ENCODE data around the gene TMEM92. TPM values are rescaled to one million over a fixed set of nuclear protein-coding genes. Genes with fewer than 3 reads are reported as not detected.

Gene TMEM92
- total and polyA plus RNA-seq, 5 donors from 2014 or later = not detected

DNA sequence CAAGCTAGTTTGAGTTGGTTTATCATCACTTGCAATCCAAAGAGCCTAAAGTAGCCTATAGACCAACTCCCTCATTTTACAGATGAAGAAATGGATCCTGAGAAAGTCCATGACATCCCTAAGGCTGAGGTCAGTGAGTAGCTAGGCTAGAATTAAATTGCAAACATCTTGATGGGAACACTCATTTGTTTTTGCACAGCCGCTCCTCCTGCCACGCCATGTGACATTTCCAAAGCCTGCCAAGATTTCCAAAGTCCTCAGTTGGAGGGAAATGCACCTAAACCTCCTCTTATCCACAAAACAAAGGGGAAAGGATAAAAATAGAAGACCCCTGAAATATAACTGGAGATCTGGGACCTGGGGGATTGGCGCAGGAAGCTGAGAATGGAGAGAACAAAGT, 15.0 kb downstream of the TMEM92 start:
- Histone ChIP-seq H3K27ac (ENCODE audit: insufficient read depth, low read length, poor library complexity, severe bottlenecking) (no peak overlapping the region), H3K36me3 (ENCODE audit: control insufficient read depth, insufficient read depth, low read length) (no peaks in the 10 kb centered on the region), H3K4me1 (ENCODE audit: control insufficient read depth, insufficient read depth, low read length, poor library complexity, severe bottlenecking) (no peaks in the 10 kb centered on the region), H3K27me3 (ENCODE audit: control insufficient read depth, insufficient read depth, low read length) (peaks cover 11% of the 10 kb centered on the region), H3K9me3 (ENCODE audit: control insufficient read depth in 2 of 2, low read length in 2 of 2) (no peaks in the 10 kb centered on the region), H3K4me3 (ENCODE audit: low read depth, low read length) (no peak overlapping the region)
- Mint-ChIP-seq H3K27me3 (peaks cover 60% of the 10 kb centered on the region), H3K36me3 (no peaks in the 10 kb centered on the region), H3K4me3 (no peak overlapping the region), H3K27ac (no peak overlapping the region), H3K9me3 (no peaks in the 10 kb centered on the region), H3K4me1 (peaks cover 0 to 5% (median 0%) of the 10 kb centered on the region in 4 donors)
- DNase-seq = no peak
- ATAC-seq (ENCODE audit: low read depth in 2 of 2) = no peak

DNA sequence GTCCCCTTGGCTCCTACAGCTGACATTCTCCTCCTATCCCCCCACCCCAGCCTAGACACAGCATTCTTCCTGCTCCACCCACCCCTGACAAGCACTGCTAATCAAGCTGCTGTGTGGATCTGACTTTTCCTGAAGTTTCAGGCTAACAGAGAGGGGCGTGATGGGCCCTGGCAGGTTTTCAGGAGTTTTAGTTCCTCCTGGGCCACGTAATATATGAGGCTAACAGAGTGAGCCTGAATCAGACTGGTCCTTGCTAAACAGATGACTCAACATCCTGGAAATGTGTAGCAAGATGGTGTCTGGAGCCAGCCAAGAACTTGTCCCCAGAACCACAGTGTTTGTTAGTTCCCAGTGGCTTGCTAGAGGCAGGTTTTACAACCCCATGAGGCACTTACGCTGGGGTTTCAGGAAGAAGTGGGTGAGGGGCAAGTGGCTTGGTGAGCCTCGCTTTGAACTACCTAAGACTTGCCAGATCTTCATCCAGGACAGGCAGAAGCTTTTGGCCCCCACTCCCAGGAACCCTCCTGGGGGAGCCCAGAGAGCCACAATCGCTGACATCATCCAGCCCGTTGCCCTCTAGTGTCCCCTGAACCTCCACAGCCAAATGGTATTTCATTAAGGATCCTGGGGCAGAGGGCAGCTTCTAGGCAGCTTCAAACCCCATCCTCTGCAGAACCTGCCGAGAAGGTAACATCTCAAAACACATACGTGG, 15.9 kb downstream of the TMEM92 start:
- no peak overlapping the region for H3K4me3 Mint-ChIP-seq

DNA sequence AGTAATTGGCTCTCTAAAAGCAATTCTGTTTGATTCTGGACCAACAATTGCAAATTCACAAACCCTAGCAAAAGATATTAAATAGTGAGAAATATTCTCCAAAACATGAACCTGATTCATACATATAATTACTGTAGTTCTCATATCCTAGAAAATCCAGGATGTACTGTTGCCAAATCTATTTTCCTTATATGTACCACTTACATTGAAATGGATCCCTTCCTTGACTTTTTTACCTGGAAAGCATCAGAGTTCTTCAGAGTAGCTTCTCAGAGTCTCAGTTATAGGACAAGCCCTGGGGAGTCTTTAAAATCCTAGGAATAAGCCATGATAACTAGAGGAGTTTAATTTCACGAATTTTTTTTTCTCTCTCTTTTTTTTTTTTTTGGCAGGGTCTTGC, 16.7 kb downstream of the TMEM92 start:
- Mint-ChIP-seq H3K4me3 (no peak overlapping the region), H3K36me3 (no peaks in the 10 kb centered on the region), H3K27ac (no peak overlapping the region), H3K9me3 (no peaks in the 10 kb centered on the region), H3K27me3 (peaks cover 60% of the 10 kb centered on the region), H3K4me1 (peaks cover 0 to 4% (median 0%) of the 10 kb centered on the region in 4 donors)
- no peaks in the 10 kb centered on the region for H3K9me3 ChIP-seq (ENCODE audit: control insufficient read depth in 2 of 2, low read length in 2 of 2)
- H3K4me1 ChIP-seq (ENCODE audit: control insufficient read depth, insufficient read depth, low read length, poor library complexity, severe bottlenecking) = no peaks in the 10 kb centered on the region
- H3K4me3 ChIP-seq (ENCODE audit: low read depth, low read length) = no peak overlapping the region
- no peak for ATAC-seq (ENCODE audit: low read depth in 2 of 2)
- no peak overlapping the region for H3K27ac ChIP-seq (ENCODE audit: insufficient read depth, low read length, poor library complexity, severe bottlenecking)
- no peaks in the 10 kb centered on the region for H3K36me3 ChIP-seq (ENCODE audit: control insufficient read depth, insufficient read depth, low read length)
- DNase-seq = no peak
- H3K27me3 ChIP-seq (ENCODE audit: control insufficient read depth, insufficient read depth, low read length) = peaks cover 11% of the 10 kb centered on the region

More for the DNA sequence above, 15.9 kb downstream of the TMEM92 start:
- no peaks in the 10 kb centered on the region for H3K36me3 ChIP-seq (ENCODE audit: control insufficient read depth, insufficient read depth, low read length)
- H3K4me3 ChIP-seq (ENCODE audit: low read depth, low read length) = no peak overlapping the region
- no peaks in the 10 kb centered on the region for H3K36me3 Mint-ChIP-seq
- H3K9me3 Mint-ChIP-seq = no peaks in the 10 kb centered on the region
- DNase-seq = peak in 1 of 3 donors; percentile 8
- peak; percentile 24 to 53 for ATAC-seq (ENCODE audit: low read depth in 2 of 2)
- peaks cover 0 to 5% (median 0%) of the 10 kb centered on the region in 4 donors for H3K4me1 Mint-ChIP-seq
- peaks cover 11% of the 10 kb centered on the region for H3K27me3 ChIP-seq (ENCODE audit: control insufficient read depth, insufficient read depth, low read length)
- peaks cover 54% of the 10 kb centered on the region for H3K27me3 Mint-ChIP-seq
- H3K4me1 ChIP-seq (ENCODE audit: control insufficient read depth, insufficient read depth, low read length, poor library complexity, severe bottlenecking) = no peaks in the 10 kb centered on the region
- H3K9me3 ChIP-seq (ENCODE audit: control insufficient read depth in 2 of 2, low read length in 2 of 2) = no peaks in the 10 kb centered on the region
- no peak overlapping the region for H3K27ac ChIP-seq (ENCODE audit: insufficient read depth, low read length, poor library complexity, severe bottlenecking)
- no peak overlapping the region for H3K27ac Mint-ChIP-seq

DNA sequence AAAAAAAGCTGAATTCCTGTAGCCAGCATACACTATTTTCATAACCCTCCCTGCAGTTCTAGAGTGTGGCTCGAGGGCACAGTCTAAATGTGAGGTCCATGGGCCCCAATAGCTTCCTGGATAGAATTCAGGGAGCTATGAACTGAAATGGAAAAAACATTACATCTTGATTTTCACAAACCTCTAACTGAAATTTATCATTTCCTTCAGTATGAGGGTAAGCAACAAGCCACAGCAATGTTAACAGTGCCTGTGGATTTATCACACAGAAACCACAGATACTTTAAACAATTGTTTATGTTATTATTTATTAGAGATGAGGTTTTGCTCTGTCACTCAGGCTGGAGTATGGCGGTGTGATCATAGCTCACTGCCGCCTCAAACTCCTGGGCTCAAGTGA, 18.2 kb downstream of the TMEM92 start:
- Histone ChIP-seq H3K4me3 (ENCODE audit: low read depth, low read length) (no peak overlapping the region), H3K27ac (ENCODE audit: insufficient read depth, low read length, poor library complexity, severe bottlenecking) (no peak overlapping the region), H3K36me3 (ENCODE audit: control insufficient read depth, insufficient read depth, low read length) (no peaks in the 10 kb centered on the region), H3K27me3 (ENCODE audit: control insufficient read depth, insufficient read depth, low read length) (peaks cover 8% of the 10 kb centered on the region), H3K9me3 (ENCODE audit: control insufficient read depth in 2 of 2, low read length in 2 of 2) (no peaks in the 10 kb centered on the region), H3K4me1 (ENCODE audit: control insufficient read depth, insufficient read depth, low read length, poor library complexity, severe bottlenecking) (no peaks in the 10 kb centered on the region)
- DNase-seq (no peak), ATAC-seq (ENCODE audit: low read depth in 2 of 2) (no peak)
- Mint-ChIP-seq H3K4me1 (no peaks in the 10 kb centered on the region), H3K27ac (no peak overlapping the region), H3K27me3 (peaks cover 58% of the 10 kb centered on the region), H3K9me3 (no peaks in the 10 kb centered on the region), H3K4me3 (no peak overlapping the region), H3K36me3 (no peaks in the 10 kb centered on the region)

DNA sequence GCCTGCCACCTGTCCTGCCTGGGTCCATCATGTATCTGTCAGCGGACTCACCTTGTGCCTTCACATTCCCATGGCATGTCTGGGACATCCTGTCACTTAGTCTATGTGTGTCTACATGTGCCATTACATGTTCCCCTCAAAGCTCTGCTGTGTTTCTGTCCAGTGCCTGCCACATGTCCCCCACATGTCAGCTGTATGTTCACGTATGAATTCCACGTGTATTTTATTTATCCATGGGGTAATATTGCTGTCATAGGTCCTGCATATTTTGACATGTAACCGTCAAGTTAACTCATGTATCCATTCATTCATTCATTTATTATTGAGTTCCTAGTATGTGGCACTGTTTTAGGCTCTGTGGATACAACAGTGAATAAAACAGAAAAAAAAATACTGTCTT, 20.8 kb downstream of the TMEM92 start:
- H3K27ac Mint-ChIP-seq = no peak overlapping the region
- no peak overlapping the region for H3K4me3 Mint-ChIP-seq
- no peak for DNase-seq
- Histone ChIP-seq H3K27ac (ENCODE audit: insufficient read depth, low read length, poor library complexity, severe bottlenecking) (no peak overlapping the region), H3K4me3 (ENCODE audit: low read depth, low read length) (no peak overlapping the region), H3K27me3 (ENCODE audit: control insufficient read depth, insufficient read depth, low read length) (peaks cover 6% of the 10 kb centered on the region), H3K9me3 (ENCODE audit: control insufficient read depth in 2 of 2, low read length in 2 of 2) (no peaks in the 10 kb centered on the region), H3K4me1 (ENCODE audit: control insufficient read depth, insufficient read depth, low read length, poor library complexity, severe bottlenecking) (no peaks in the 10 kb centered on the region), H3K36me3 (ENCODE audit: control insufficient read depth, insufficient read depth, low read length) (no peaks in the 10 kb centered on the region)
- H3K4me1 Mint-ChIP-seq = no peaks in the 10 kb centered on the region
- ATAC-seq (ENCODE audit: low read depth in 2 of 2) = no peak
- H3K27me3 Mint-ChIP-seq = peaks cover 50% of the 10 kb centered on the region
- no peaks in the 10 kb centered on the region for H3K36me3 Mint-ChIP-seq
- H3K9me3 Mint-ChIP-seq = no peaks in the 10 kb centered on the region

DNA sequence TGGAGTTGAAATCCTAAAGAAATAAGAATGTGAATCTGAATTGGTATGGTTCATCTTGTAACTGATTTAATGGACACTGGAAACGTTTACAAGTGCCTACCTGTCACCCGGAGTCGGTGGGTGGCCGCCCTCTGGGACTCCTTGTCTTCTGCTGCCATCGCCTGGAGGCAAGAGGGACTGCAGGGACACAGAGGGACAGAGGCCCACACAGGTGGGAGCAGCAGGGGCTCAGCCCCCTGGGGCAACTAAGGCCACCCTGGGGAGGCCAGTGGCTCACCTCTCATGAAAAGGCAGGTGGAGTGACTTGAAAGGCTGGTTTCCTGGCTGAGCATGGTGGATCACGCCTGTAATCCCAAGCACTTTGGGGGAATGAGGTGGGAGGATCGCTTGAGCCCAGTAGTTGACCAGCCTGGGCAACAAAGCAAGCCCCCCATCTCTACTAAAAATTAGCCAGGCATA, 23.2 kb downstream of the TMEM92 start:
- H3K4me1 ChIP-seq (ENCODE audit: control insufficient read depth, insufficient read depth, low read length, poor library complexity, severe bottlenecking) = no peaks in the 10 kb centered on the region
- Mint-ChIP-seq H3K27me3 (peaks cover 31% of the 10 kb centered on the region), H3K4me1 (no peaks in the 10 kb centered on the region), H3K4me3 (no peak overlapping the region), H3K27ac (peak overlapping the region in 1 of 3 donors; percentile 60), H3K9me3 (no peaks in the 10 kb centered on the region), H3K36me3 (no peaks in the 10 kb centered on the region)
- no peak overlapping the region for H3K4me3 ChIP-seq (ENCODE audit: low read depth, low read length)
- peaks cover 2% of the 10 kb centered on the region for H3K27me3 ChIP-seq (ENCODE audit: control insufficient read depth, insufficient read depth, low read length)
- ATAC-seq (ENCODE audit: low read depth in 2 of 2) (peak; percentile 82 to 86), DNase-seq (peak; percentile 62 to 75 (median 75))
- H3K36me3 ChIP-seq (ENCODE audit: control insufficient read depth, insufficient read depth, low read length) = no peaks in the 10 kb centered on the region
- H3K27ac ChIP-seq (ENCODE audit: insufficient read depth, low read length, poor library complexity, severe bottlenecking) = no peak overlapping the region
- no peaks in the 10 kb centered on the region for H3K9me3 ChIP-seq (ENCODE audit: control insufficient read depth in 2 of 2, low read length in 2 of 2)

DNA sequence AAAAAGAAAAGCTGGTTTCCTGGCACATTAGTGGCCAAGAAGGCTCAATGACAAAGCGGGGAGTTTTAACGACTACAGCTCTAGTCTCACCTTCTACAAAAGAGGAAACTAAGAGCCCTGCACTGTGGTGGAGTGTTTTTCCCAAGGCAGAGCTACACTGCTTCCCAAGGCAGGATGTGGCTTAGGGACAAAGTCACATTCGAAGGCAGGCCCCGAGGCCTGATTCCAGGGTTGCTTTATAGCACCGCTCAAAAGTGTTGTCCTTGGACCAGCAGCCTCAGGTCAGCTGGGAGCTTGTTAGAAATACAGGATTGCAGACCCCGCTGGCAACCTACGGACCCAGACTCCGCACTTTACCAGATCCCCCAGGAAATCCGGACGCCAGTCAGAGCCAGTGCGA, 23.8 kb downstream of the TMEM92 start:
- Mint-ChIP-seq H3K4me1 (no peaks in the 10 kb centered on the region), H3K9me3 (no peaks in the 10 kb centered on the region)

DNA sequence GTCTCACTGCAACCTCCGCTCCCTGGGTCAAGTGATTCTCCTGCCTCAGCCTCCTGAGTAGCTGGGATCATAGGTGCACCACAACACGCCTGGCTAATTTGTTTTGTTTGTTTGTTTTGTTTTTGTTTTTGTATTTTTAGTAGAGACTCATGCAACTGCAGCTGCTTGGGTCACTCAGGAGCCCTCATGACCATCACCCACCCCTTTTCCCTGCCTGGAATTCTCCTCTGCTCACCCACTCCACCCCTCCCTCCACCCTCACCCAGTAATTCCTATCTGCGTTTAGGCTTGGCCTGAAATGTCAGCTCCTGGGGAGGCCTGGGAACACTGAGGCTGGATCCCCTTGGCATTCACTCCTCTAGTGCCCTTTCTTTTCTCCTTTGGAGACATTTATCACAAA, 25.5 kb downstream of the TMEM92 start:
- H3K27me3 ChIP-seq (ENCODE audit: control insufficient read depth, insufficient read depth, low read length) = no peaks in the 10 kb centered on the region
- Mint-ChIP-seq H3K27ac (no peak overlapping the region), H3K27me3 (peaks cover 34% of the 10 kb centered on the region), H3K36me3 (no peaks in the 10 kb centered on the region), H3K4me1 (no peaks in the 10 kb centered on the region), H3K4me3 (no peak overlapping the region), H3K9me3 (no peaks in the 10 kb centered on the region)
- no peaks in the 10 kb centered on the region for H3K9me3 ChIP-seq (ENCODE audit: control insufficient read depth in 2 of 2, low read length in 2 of 2)
- H3K4me3 ChIP-seq (ENCODE audit: low read depth, low read length) = no peak overlapping the region
- H3K4me1 ChIP-seq (ENCODE audit: control insufficient read depth, insufficient read depth, low read length, poor library complexity, severe bottlenecking) = no peaks in the 10 kb centered on the region
- no peak for ATAC-seq (ENCODE audit: low read depth in 2 of 2)
- DNase-seq = no peak
- no peaks in the 10 kb centered on the region for H3K36me3 ChIP-seq (ENCODE audit: control insufficient read depth, insufficient read depth, low read length)
- no peak overlapping the region for H3K27ac ChIP-seq (ENCODE audit: insufficient read depth, low read length, poor library complexity, severe bottlenecking)

More for the DNA sequence above, 23.8 kb downstream of the TMEM92 start:
- no peak overlapping the region for H3K27ac ChIP-seq (ENCODE audit: insufficient read depth, low read length, poor library complexity, severe bottlenecking)
- Mint-ChIP-seq H3K27me3 (peaks cover 33% of the 10 kb centered on the region), H3K27ac (no peak overlapping the region), H3K4me3 (no peak overlapping the region), H3K36me3 (no peaks in the 10 kb centered on the region)
- no peak overlapping the region for H3K4me3 ChIP-seq (ENCODE audit: low read depth, low read length)
- no peaks in the 10 kb centered on the region for H3K9me3 ChIP-seq (ENCODE audit: control insufficient read depth in 2 of 2, low read length in 2 of 2)
- no peaks in the 10 kb centered on the region for H3K36me3 ChIP-seq (ENCODE audit: control insufficient read depth, insufficient read depth, low read length)
- H3K27me3 ChIP-seq (ENCODE audit: control insufficient read depth, insufficient read depth, low read length) = peaks cover 2% of the 10 kb centered on the region
- H3K4me1 ChIP-seq (ENCODE audit: control insufficient read depth, insufficient read depth, low read length, poor library complexity, severe bottlenecking) = no peaks in the 10 kb centered on the region
- DNase-seq = no peak
- no peak for ATAC-seq (ENCODE audit: low read depth in 2 of 2)
